Measurements from ENCODE around the gene ELK1.
A peak's percentile ranks its signal among the peaks of the same experiment; 100 is the strongest.
"Not testable (repeated sequence)": the region's sequence is repeated elsewhere in the genome, so short reads cannot be mapped to it uniquely, and the experiment has no call there.

The ELK1 gene

GRCh38 chrX:47614618-47615017, 35.7 kb downstream of the ELK1 start:
- Mint-ChIP-seq H3K4me1 (ENCODE audit: low read depth in 2 of 2) (peaks cover 0 to 2% of the 10 kb centered on the region in 2 donors), H3K9me3 (no peaks in the 10 kb centered on the region), H3K27ac (no peak overlapping the region)

DNA sequence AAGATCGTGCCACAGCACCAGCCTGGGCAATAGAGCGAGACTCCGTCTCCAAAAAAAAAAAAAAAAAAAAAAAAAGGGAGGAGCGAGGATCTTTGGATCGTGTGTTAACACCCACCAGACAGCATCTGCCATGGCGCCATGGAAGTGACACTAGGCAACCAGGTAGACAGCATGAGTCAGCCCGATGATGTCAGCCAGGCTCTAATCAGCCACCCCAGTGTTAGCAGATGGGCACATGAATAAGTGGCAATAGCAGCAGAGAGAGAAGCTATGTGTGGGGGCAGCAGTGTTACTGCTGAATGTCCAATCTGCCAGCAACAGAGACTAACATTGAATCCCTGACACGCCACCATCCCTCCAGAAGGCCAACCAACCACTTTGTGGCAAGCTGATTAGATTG, 37.3 kb downstream of the ELK1 start:
- ATAC-seq (replicated peaks) (no peak), DNase-seq (no peak)
- H3K27me3 Mint-ChIP-seq: peaks cover 0 to 12% of the 10 kb centered on the region in 2 donors
- no peak overlapping the region for H3K4me3 Mint-ChIP-seq
- no peaks in the 10 kb centered on the region for H3K9me3 Mint-ChIP-seq
- no peak overlapping the region for H3K27ac Mint-ChIP-seq
- H3K4me1 Mint-ChIP-seq (ENCODE audit: low read depth in 2 of 2): peaks cover 0 to 3% of the 10 kb centered on the region in 2 donors
- peaks cover 5% of the 10 kb centered on the region for H3K36me3 Mint-ChIP-seq (ENCODE audit: insufficient read depth)

More at GRCh38 chrX:47614618-47615017, 35.7 kb downstream of the ELK1 start:
- H3K27me3 Mint-ChIP-seq: peaks cover 0 to 20% of the 10 kb centered on the region in 2 donors
- H3K4me3 Mint-ChIP-seq: no peak overlapping the region
- peaks cover 9% of the 10 kb centered on the region for H3K36me3 Mint-ChIP-seq (ENCODE audit: insufficient read depth)
- no peak for DNase-seq
- no peak for ATAC-seq (replicated peaks)

DNA sequence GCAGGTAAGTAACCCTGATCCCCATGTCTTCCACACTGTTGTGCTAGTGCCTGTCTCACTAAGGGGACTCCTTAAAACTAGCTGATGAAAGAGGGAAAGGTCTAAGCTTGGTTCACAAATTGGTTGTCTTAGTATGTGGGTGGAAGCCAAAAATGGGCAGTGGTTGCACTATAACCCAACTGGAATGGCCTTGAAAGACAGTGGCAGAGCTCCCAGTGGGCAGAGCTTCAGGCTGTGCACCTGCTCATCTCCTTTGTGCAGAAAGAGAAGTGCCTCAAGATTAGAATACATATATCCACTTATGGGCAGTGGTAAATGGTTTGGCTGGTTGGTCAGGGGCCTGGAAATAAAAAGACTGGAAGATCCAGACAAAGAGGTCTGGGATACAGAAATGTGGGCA, 37.9 kb downstream of the ELK1 start:
- Mint-ChIP-seq H3K27me3 (peaks cover 0 to 8% of the 10 kb centered on the region in 2 donors), H3K9me3 (no peaks in the 10 kb centered on the region), H3K36me3 (ENCODE audit: insufficient read depth) (peaks cover 5% of the 10 kb centered on the region), H3K27ac (no peak overlapping the region), H3K4me1 (ENCODE audit: low read depth in 2 of 2) (peaks cover 0 to 3% of the 10 kb centered on the region in 2 donors), H3K4me3 (no peak overlapping the region)
- DNase-seq (no peak), ATAC-seq (replicated peaks) (no peak)

- DNase-seq: no peak
- Mint-ChIP-seq H3K4me3 (no peak overlapping the region), H3K9me3 (no peaks in the 10 kb centered on the region), H3K27ac (no peak overlapping the region), H3K36me3 (ENCODE audit: insufficient read depth) (peaks cover 5% of the 10 kb centered on the region), H3K27me3 (peaks cover 0 to 8% of the 10 kb centered on the region in 2 donors), H3K4me1 (ENCODE audit: low read depth in 2 of 2) (peaks cover 0 to 3% of the 10 kb centered on the region in 2 donors)
- ATAC-seq (replicated peaks): no peak
These were observed 38.4 kb downstream of the ELK1 start for GRCh38 chrX:47611926-47612325.

GRCh38 chrX:47611489-47611888, 38.9 kb downstream of the ELK1 start:
- ATAC-seq (replicated peaks) (no peak), DNase-seq (no peak)

GRCh38 chrX:47610511-47610910, 39.9 kb downstream of the ELK1 start:
- no peak for DNase-seq
- ATAC-seq (replicated peaks): no peak
- Mint-ChIP-seq H3K4me3 (no peak overlapping the region), H3K36me3 (ENCODE audit: insufficient read depth) (peaks cover 3% of the 10 kb centered on the region), H3K4me1 (ENCODE audit: low read depth in 2 of 2) (peaks cover 0 to 4% of the 10 kb centered on the region in 2 donors), H3K27ac (no peak overlapping the region), H3K27me3 (peaks cover 0 to 8% of the 10 kb centered on the region in 2 donors), H3K9me3 (no peaks in the 10 kb centered on the region)

More at GRCh38 chrX:47611489-47611888, 38.9 kb downstream of the ELK1 start:
- H3K27me3 Mint-ChIP-seq: peaks cover 0 to 8% of the 10 kb centered on the region in 2 donors
- H3K4me1 Mint-ChIP-seq (ENCODE audit: low read depth in 2 of 2): peaks cover 0 to 3% of the 10 kb centered on the region in 2 donors
- H3K36me3 Mint-ChIP-seq (ENCODE audit: insufficient read depth): peaks cover 5% of the 10 kb centered on the region
- H3K27ac Mint-ChIP-seq: no peak overlapping the region
- H3K4me3 Mint-ChIP-seq: no peak overlapping the region
- H3K9me3 Mint-ChIP-seq: no peaks in the 10 kb centered on the region

DNA sequence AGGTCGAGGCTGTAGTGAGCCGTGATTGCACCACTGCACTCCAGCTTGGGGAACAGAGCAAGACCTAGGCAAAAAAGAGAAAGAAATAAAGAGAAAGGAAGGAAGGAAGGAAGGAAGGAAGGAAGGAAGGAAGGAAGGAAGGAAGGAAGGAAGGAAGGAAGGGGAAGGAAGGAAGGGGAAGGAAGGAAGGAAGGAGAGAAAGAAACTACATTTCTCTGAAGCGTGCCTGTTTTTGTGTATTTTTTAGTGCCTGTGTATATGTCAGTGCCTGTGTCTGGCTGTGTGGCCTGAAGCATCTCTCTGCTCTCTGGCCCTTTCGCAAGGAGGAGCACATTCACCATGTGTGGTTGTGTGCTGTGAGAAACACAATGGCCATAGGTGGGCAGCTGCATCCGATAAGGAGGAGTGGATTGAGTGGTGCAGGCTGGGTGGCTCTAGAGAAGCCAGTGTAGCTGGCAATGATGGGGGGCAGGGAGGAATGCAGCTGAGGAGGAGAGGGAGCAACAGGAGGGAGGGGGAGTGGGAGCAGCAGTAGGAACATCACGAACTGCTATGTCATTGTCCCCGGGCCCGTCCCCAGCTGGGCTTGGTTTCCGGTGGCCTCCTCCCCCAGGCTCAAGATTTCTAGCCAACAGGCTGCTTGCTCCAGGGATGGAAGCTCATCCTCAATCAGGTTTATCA, 42.1 kb downstream of the ELK1 start:
- Mint-ChIP-seq H3K27ac (peak overlapping the region in 1 of 2 donors; percentile 75), H3K36me3 (ENCODE audit: insufficient read depth) (peaks cover under 1% of the 10 kb centered on the region), H3K27me3 (no peaks in the 10 kb centered on the region), H3K4me1 (ENCODE audit: low read depth in 2 of 2) (peaks cover 0 to 4% of the 10 kb centered on the region in 2 donors), H3K9me3 (no peaks in the 10 kb centered on the region), H3K4me3 (no peak overlapping the region)
- DNase-seq (no peak), ATAC-seq (replicated peaks) (no peak)

DNA sequence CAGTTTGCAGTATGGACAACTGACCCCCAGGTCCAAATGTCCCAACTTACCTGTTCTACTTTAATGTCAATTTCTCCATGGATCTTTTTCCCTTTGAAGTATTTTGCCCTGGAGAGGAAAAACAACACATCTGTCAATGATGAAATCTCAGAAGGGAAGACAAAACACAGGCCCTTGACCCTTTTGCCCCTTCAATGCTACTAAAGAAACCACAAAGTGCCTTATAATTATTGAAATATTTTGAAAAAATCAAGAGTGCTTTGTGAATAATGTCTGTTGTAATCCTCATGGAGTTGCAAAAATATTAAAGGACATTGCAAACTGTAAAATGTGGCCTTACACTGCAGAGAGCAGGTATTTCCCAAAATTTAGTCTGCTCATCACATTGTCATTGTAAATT, 43.3 kb downstream of the ELK1 start:
- Mint-ChIP-seq H3K9me3 (no peaks in the 10 kb centered on the region), H3K27me3 (no peaks in the 10 kb centered on the region), H3K4me3 (no peak overlapping the region), H3K36me3 (ENCODE audit: insufficient read depth) (no peaks in the 10 kb centered on the region), H3K4me1 (ENCODE audit: low read depth in 2 of 2) (peaks cover 0 to 4% of the 10 kb centered on the region in 2 donors), H3K27ac (no peak overlapping the region)
- no peak for ATAC-seq (replicated peaks)
- DNase-seq: no peak

- Mint-ChIP-seq H3K27ac (no peak overlapping the region), H3K9me3 (no peaks in the 10 kb centered on the region), H3K27me3 (no peaks in the 10 kb centered on the region), H3K36me3 (ENCODE audit: insufficient read depth) (no peaks in the 10 kb centered on the region), H3K4me3 (no peak overlapping the region), H3K4me1 (ENCODE audit: low read depth in 2 of 2) (peaks cover 0 to 4% of the 10 kb centered on the region in 2 donors)
- ATAC-seq (replicated peaks) (no peak), DNase-seq (no peak)
These were observed 45.3 kb downstream of the ELK1 start for GRCh38 chrX:47605024-47605423.

GRCh38 chrX:47603125-47603524, 47.2 kb downstream of the ELK1 start:
- DNase-seq; H3K9me3 Mint-ChIP-seq; H3K36me3 Mint-ChIP-seq (ENCODE audit: insufficient read depth); ATAC-seq (replicated peaks); H3K27ac Mint-ChIP-seq; H3K4me1 Mint-ChIP-seq (ENCODE audit: low read depth in 2 of 2); H3K4me3 Mint-ChIP-seq; H3K27me3 Mint-ChIP-seq: not testable (repeated sequence)

DNA sequence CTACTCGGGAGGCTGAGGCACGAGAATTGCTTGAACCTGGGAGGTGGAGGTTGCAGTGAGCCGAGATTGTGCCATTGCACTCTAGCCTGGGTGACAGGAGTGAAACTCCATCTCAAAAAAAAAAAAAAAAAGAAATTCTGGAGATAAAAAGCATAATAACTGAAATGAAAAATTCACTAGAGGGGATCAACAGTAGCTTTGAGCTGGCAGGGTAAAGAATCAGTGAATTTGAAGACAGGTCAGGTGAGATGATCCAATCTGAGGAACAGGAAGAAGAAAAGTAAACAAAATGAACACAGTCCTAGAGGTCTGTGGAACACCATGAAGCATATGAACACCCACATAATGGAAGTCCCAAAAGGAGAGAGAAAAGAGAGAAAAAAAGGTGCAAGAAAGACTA, 53.1 kb downstream of the ELK1 start:
- Mint-ChIP-seq H3K36me3 (ENCODE audit: insufficient read depth) (no peaks in the 10 kb centered on the region), H3K27me3 (no peaks in the 10 kb centered on the region), H3K4me1 (ENCODE audit: low read depth in 2 of 2) (peaks cover 0 to 3% of the 10 kb centered on the region in 2 donors), H3K4me3 (no peak overlapping the region), H3K27ac (no peak overlapping the region), H3K9me3 (peaks cover 0 to 3% of the 10 kb centered on the region in 2 donors)
- DNase-seq (no peak), ATAC-seq (replicated peaks) (no peak)

- Mint-ChIP-seq H3K4me3 (peak overlapping the region in 1 of 2 donors; percentile 21), H3K4me1 (ENCODE audit: low read depth in 2 of 2) (peaks cover 0 to 3% of the 10 kb centered on the region in 2 donors), H3K9me3 (peaks cover 0 to 3% of the 10 kb centered on the region in 2 donors), H3K27me3 (no peaks in the 10 kb centered on the region), H3K27ac (no peak overlapping the region), H3K36me3 (ENCODE audit: insufficient read depth) (no peaks in the 10 kb centered on the region)
- no peak for ATAC-seq (replicated peaks)
- DNase-seq: no peak
These were observed 54.1 kb downstream of the ELK1 start for GRCh38 chrX:47596256-47596655.

DNA sequence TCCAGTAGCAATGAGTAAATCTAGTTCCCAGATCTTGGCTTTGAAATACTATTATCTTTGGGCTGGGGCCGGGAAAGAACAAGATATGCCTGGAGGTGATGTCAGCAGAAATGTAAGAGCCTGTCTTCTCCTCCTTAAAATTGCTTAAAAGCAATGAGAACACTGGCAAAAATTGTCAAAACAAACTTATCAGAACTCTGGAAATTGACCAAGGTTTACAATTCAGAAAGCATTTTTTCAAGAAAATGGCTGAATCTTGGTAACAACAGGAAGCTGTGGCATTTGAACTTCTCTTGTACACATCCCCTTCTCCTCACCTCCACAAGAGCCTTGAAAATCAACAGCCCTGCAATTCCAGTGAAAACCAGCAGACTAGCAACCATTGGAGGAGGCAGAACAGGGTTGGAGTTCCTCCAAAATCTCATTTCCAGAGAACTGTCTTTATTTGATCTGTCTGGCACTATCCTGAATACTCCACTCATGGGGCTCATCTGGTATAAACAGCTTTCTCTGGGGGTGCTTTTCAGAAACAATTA, 54.6 kb downstream of the ELK1 start:
- peaks cover 0 to 3% of the 10 kb centered on the region in 2 donors for H3K9me3 Mint-ChIP-seq
- no peak for DNase-seq
- peak overlapping the region in 1 of 2 donors; percentile 21 for H3K4me3 Mint-ChIP-seq
- peaks cover 0 to 3% of the 10 kb centered on the region in 2 donors for H3K4me1 Mint-ChIP-seq (ENCODE audit: low read depth in 2 of 2)
- H3K27ac Mint-ChIP-seq: no peak overlapping the region
- ATAC-seq (replicated peaks): no peak
- no peaks in the 10 kb centered on the region for H3K36me3 Mint-ChIP-seq (ENCODE audit: insufficient read depth)
- H3K27me3 Mint-ChIP-seq: no peaks in the 10 kb centered on the region

DNA sequence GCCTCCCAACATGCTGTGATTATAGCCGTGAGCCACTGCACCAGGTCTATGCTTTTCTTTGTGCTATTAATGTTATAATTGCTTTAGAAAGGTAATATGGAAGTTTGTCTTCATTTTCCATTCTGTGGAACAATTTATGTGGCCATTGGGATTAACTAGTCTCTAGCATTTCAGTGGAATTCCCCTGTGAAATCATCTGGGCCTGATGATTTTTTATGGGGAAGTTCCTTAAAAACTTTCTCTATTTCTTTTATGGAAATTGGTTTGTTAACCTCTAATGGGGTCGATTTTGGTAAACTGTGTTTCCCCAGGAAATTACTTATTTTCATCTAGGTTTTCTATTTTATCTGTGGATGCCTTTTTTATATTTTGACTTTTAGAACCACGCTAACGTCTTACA, 56.8 kb downstream of the ELK1 start:
- no peaks in the 10 kb centered on the region for H3K27me3 Mint-ChIP-seq
- H3K4me3 Mint-ChIP-seq: no peak overlapping the region
- no peak overlapping the region for H3K27ac Mint-ChIP-seq
- peaks cover 0 to 3% of the 10 kb centered on the region in 2 donors for H3K9me3 Mint-ChIP-seq
- H3K4me1 Mint-ChIP-seq (ENCODE audit: low read depth in 2 of 2): peaks cover 0 to 3% of the 10 kb centered on the region in 2 donors
- DNase-seq (no peak), ATAC-seq (replicated peaks) (no peak)
- no peaks in the 10 kb centered on the region for H3K36me3 Mint-ChIP-seq (ENCODE audit: insufficient read depth)
